Activated gamma-delta T cell (primary cell): ENCODE results near the gene GABRR3.

Experiments used
- DNase-seq: peaks from one replicate; lab custom pipeline; 2025; lab: John Stamatoyannopoulos, UW
- total RNA-seq, 2 donors: gene quantifications; one replicate each; lab custom pipeline; 2026; lab: John Stamatoyannopoulos, UW

The GABRR3 gene
- total RNA-seq, result 0 reads per million in 2 donors

- no peak for DNase-seq
These were observed at the start of gene GABRR3 for GRCh38 chr3:98035208-98035607. Gene GABRR3 (minus strand): TSS chr3:98035315. CDS start chr3:98034987, 328 bp downstream.

- DNase-seq, result no peak
These were observed 38.4 kb upstream of the GABRR3 start for GRCh38 chr3:98073486-98073885.

- DNase-seq, result no peak
These were observed 35.7 kb upstream of the GABRR3 start for GRCh38 chr3:98070840-98071239.

GRCh38 chr3:98068824-98069223 lies 33.7 kb upstream of the GABRR3 start:
- DNase-seq, result no peak

GRCh38 chr3:98058244-98058960 lies 23.3 kb upstream of the GABRR3 start:
- no peak for DNase-seq

- no peak for DNase-seq
These were observed 22.5 kb upstream of the GABRR3 start for GRCh38 chr3:98057631-98058030.

GRCh38 chr3:98056035-98056434 lies 20.9 kb upstream of the GABRR3 start:
- DNase-seq, result no peak

- no peak for DNase-seq
These were observed 14.2 kb upstream of the GABRR3 start for GRCh38 chr3:98049271-98049670.

- no peak for DNase-seq
These were observed 13.5 kb upstream of the GABRR3 start for GRCh38 chr3:98048586-98048985.

- DNase-seq, result no peak
These were observed 6.2 kb upstream of the GABRR3 start for GRCh38 chr3:98041350-98041749.

GRCh38 chr3:98039322-98040024 lies 4.4 kb upstream of the GABRR3 start:
- no peak for DNase-seq

- DNase-seq, result no peak
These were observed 3.8 kb upstream of the GABRR3 start for GRCh38 chr3:98038876-98039275.

- DNase-seq, result no peak
These were observed 3.2 kb upstream of the GABRR3 start for GRCh38 chr3:98038286-98038685.

- DNase-seq, result no peak
These were observed 629 bp downstream of the GABRR3 start for GRCh38 chr3:98034486-98034885.

GRCh38 chr3:98034036-98034435 lies 1.1 kb downstream of the GABRR3 start:
- DNase-seq, result no peak

- DNase-seq, result no peak
These were observed 2.2 kb downstream of the GABRR3 start for GRCh38 chr3:98032904-98033303.

GRCh38 chr3:98032265-98032664 lies 2.9 kb downstream of the GABRR3 start:
- no peak for DNase-seq

GRCh38 chr3:98029083-98029482 lies 6.0 kb downstream of the GABRR3 start:
- DNase-seq, result no peak

- no peak for DNase-seq
These were observed 8.0 kb downstream of the GABRR3 start for GRCh38 chr3:98027085-98027446.

- no peak for DNase-seq
These were observed 8.6 kb downstream of the GABRR3 start for GRCh38 chr3:98026425-98027084.

- no peak for DNase-seq
These were observed 9.6 kb downstream of the GABRR3 start for GRCh38 chr3:98025392-98025945.

- peak; percentile 60 for DNase-seq
These were observed 11.9 kb downstream of the GABRR3 start for GRCh38 chr3:98022978-98023820.
